Astrocyte (in vitro differentiated cells and primary cell): ENCODE results near the gene NCKAP5L. TPM values are rescaled to one million over a fixed set of nuclear protein-coding genes. Genes with fewer than 3 reads are reported as not detected.
A peak's percentile ranks its signal among the peaks of the same experiment; 100 is the strongest.

Source experiments
- DNase-seq: peaks from one replicate; pipeline ENCODE4 v3.0.0-alpha.2; 2010; ENCODE audit warnings: low read depth
- FAIRE-seq: peaks from 2 replicates; lab custom pipeline; 2011; peaks lifted over from hg19 to GRCh38; lab: Jason Lieb, UNC
- H2AFZ ChIP-seq: 2 replicates; pipeline ENCODE4 v1.6.0; 2012; ENCODE audit warnings: low read depth, low read length, inconsistent platforms
- H3K27ac ChIP-seq: 2 replicates; pipeline ENCODE4 v1.5.1; 2011; ENCODE audit warnings: low read depth, low read length, inconsistent platforms
- H3K27me3 ChIP-seq: 2 replicates; pipeline ENCODE4 v1.6.0; 2011; ENCODE audit warnings: low read length, inconsistent platforms; ENCODE audit not compliant: insufficient read depth
- H3K36me3 ChIP-seq: 2 replicates; pipeline ENCODE4 v1.5.1; 2011; ENCODE audit warnings: low read length, inconsistent platforms; ENCODE audit not compliant: insufficient read depth
- H3K4me1 ChIP-seq: 2 replicates; pipeline ENCODE4 v1.5.1; 2011; ENCODE audit warnings: low read length, inconsistent platforms; ENCODE audit not compliant: insufficient read depth
- H3K4me2 ChIP-seq: 2 replicates; pipeline ENCODE4 v1.6.0; 2012; ENCODE audit warnings: low read length, inconsistent platforms
- H3K4me3 ChIP-seq: 2 replicates; pipeline ENCODE4 v1.5.1; 2011; ENCODE audit warnings: low read depth, mild to moderate bottlenecking, low read length, inconsistent platforms; ENCODE audit not compliant: insufficient read depth
- H3K79me2 ChIP-seq: 2 replicates; pipeline ENCODE4 v1.6.0; 2012; ENCODE audit warnings: mild to moderate bottlenecking, low read length, inconsistent platforms; ENCODE audit not compliant: insufficient read depth
- H3K9ac ChIP-seq: 2 replicates; pipeline ENCODE4 v1.6.0; 2012; ENCODE audit warnings: mild to moderate bottlenecking, low read length, inconsistent platforms
- H3K9me3 ChIP-seq: 2 replicates; pipeline ENCODE4 v1.5.1; 2012; ENCODE audit warnings: low read depth, mild to moderate bottlenecking, low read length, inconsistent platforms; ENCODE audit not compliant: insufficient read depth
- H4K20me1 ChIP-seq: 2 replicates; pipeline ENCODE4 v1.6.0; 2012; ENCODE audit warnings: low read length, inconsistent platforms; ENCODE audit not compliant: insufficient read depth
- H3K27ac Mint-ChIP-seq: one replicate; pipeline ENCODE4 v1.8.0; 2021; ENCODE audit warnings: mild to moderate bottlenecking, mixed read lengths; ENCODE audit not compliant: unreplicated experiment
- H3K27me3 Mint-ChIP-seq: one replicate; pipeline ENCODE4 v1.8.0; 2021; ENCODE audit warnings: low read depth, mixed read lengths; ENCODE audit not compliant: unreplicated experiment
- H3K36me3 Mint-ChIP-seq: one replicate; pipeline ENCODE4 v1.8.0; 2021; ENCODE audit warnings: low read depth, mixed read lengths; ENCODE audit not compliant: unreplicated experiment
- H3K4me1 Mint-ChIP-seq: one replicate; pipeline ENCODE4 v1.8.0; 2021; ENCODE audit warnings: low read depth, mixed read lengths; ENCODE audit not compliant: unreplicated experiment
- H3K4me3 Mint-ChIP-seq: one replicate; pipeline ENCODE4 v1.8.0; 2021; ENCODE audit warnings: mild to moderate bottlenecking, moderate library complexity, mixed read lengths; ENCODE audit not compliant: unreplicated experiment
- H3K9me3 Mint-ChIP-seq: one replicate; pipeline ENCODE4 v1.8.0; 2021; ENCODE audit warnings: mild to moderate bottlenecking, mixed read lengths; ENCODE audit not compliant: unreplicated experiment
- EZH2 ChIP-seq: IDR thresholded peaks from 2 replicates; pipeline ENCODE4 v1.6.1; 2012; ENCODE audit warnings: mild to moderate bottlenecking, low read length, inconsistent platforms; ENCODE audit not compliant: insufficient read depth
- total RNA-seq: library from RNA; stranded (reverse); gene quantifications from 2 replicates; pipeline ENCODE4 v1.2.1, GENCODE V29; 2021
- TF ChIP-seq, protein P1 (sequence below): IDR thresholded peaks from 2 replicates; pipeline ENCODE4 v1.5.1; 2011; ENCODE audit warnings: low read depth, mild to moderate bottlenecking, inconsistent platforms, low read length, moderate library complexity; ENCODE audit not compliant: insufficient read depth

The NCKAP5L gene
- total RNA-seq, 1 donor from 2014 or later, result 59.5 TPM

DNA sequence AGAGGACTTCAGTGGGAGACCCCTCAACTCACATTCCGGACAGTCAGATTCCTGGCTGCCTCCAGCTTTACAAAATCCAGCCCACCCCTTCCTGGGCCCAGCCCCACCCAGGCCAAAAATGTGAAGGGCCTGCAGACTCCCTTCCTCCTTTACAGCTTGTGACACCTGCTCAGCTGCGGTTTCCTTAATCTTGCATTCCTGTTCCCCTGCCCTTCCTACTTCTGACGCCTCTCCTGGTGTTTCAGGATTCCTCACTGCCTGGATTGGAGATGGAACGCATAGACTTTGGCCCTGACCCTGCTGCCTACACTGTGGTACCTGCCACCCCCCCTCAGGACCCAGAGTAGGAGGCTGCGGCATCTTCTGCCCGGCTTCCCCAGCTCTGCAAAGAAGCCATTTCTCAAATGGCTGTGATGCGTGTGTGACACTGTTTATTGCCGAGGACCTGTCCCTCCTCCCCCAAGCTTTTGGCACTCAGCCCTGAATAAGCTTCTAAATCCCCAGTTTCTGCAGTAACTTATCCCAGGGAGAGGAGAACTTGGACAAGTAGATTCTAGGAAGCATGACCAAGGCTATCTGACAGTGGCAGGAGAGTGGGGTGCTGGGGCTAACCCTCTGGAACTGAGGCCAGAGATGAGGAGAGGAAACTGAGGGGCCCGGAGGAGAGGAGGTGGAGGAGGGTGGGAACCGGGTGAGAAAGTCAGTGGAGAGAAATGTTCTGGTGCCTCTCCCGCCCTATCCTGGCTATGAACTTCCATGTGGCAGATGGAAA, 39.5 kb upstream of the NCKAP5L start:
- no peak for DNase-seq
- Histone ChIP-seq H3K4me1 (peaks cover 11% of the 10 kb centered on the region), H3K79me2 (no peaks in the 10 kb centered on the region), H3K9ac (no peak overlapping the region), H3K9me3 (no peaks in the 10 kb centered on the region), H3K27me3 (peaks cover 8% of the 10 kb centered on the region), H3K27ac (no peak overlapping the region), H4K20me1 (no peaks in the 10 kb centered on the region), H2AFZ (no peak overlapping the region), H3K36me3 (no peaks in the 10 kb centered on the region), H3K4me2 (no peak overlapping the region), H3K4me3 (no peak overlapping the region)
- no peak for TF ChIP-seq EZH2
- TF ChIP-seq, protein P1, sequence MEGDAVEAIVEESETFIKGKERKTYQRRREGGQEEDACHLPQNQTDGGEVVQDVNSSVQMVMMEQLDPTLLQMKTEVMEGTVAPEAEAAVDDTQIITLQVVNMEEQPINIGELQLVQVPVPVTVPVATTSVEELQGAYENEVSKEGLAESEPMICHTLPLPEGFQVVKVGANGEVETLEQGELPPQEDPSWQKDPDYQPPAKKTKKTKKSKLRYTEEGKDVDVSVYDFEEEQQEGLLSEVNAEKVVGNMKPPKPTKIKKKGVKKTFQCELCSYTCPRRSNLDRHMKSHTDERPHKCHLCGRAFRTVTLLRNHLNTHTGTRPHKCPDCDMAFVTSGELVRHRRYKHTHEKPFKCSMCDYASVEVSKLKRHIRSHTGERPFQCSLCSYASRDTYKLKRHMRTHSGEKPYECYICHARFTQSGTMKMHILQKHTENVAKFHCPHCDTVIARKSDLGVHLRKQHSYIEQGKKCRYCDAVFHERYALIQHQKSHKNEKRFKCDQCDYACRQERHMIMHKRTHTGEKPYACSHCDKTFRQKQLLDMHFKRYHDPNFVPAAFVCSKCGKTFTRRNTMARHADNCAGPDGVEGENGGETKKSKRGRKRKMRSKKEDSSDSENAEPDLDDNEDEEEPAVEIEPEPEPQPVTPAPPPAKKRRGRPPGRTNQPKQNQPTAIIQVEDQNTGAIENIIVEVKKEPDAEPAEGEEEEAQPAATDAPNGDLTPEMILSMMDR, result no peak
- Mint-ChIP-seq H3K9me3 (peaks cover 2% of the 10 kb centered on the region), H3K4me3 (peak overlapping the region; percentile 68), H3K27ac (no peak overlapping the region), H3K27me3 (peaks cover 56% of the 10 kb centered on the region), H3K36me3 (no peaks in the 10 kb centered on the region), H3K4me1 (peaks cover 16% of the 10 kb centered on the region)
- no peak for FAIRE-seq

- Mint-ChIP-seq H3K36me3 (no peaks in the 10 kb centered on the region), H3K27me3 (peaks cover 48% of the 10 kb centered on the region), H3K4me1 (peaks cover 16% of the 10 kb centered on the region), H3K4me3 (no peak overlapping the region), H3K9me3 (peaks cover 2% of the 10 kb centered on the region), H3K27ac (no peak overlapping the region)
- no peaks in the 10 kb centered on the region for H4K20me1 ChIP-seq
- H3K4me2 ChIP-seq, result no peak overlapping the region
- no peaks in the 10 kb centered on the region for H3K9me3 ChIP-seq
- DNase-seq (no peak), FAIRE-seq (no peak)
- no peak overlapping the region for H3K9ac ChIP-seq
- TF ChIP-seq EZH2, result no peak
- TF ChIP-seq, protein P1, result peak; percentile 84
- no peaks in the 10 kb centered on the region for H3K79me2 ChIP-seq
- H3K4me3 ChIP-seq, result no peak overlapping the region
- H3K27ac ChIP-seq, result no peak overlapping the region
- H2AFZ ChIP-seq, result peak overlapping the region; percentile 23
- H3K27me3 ChIP-seq, result peaks cover 8% of the 10 kb centered on the region
- no peaks in the 10 kb centered on the region for H3K36me3 ChIP-seq
- H3K4me1 ChIP-seq, result peaks cover 11% of the 10 kb centered on the region
These were observed 38.8 kb upstream of the NCKAP5L start for GRCh38 chr12:49866859-49867569.
